ENCODE results near the gene GEMIN7.

DNA sequence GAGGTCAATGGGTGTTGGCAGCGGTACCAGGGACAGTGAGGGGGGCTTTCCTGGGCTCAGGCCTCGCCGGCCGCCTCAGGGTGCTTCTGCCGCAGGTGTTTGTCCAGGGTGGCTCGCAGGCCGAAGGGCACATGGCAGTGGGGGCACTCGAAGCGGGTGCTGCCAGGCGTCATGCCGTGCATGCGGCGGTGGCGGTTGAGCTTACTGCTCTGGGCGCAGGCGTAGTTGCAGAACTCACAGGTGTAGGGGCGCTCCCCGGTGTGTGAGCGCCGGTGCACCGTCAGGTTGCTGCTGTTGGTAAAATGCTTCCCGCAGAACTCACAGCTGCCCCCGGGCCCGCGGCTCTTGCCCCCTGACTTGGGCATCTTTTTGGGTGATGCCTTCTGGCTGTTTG lies 7.5 kb upstream of the GEMIN7 start:
- TF ChIP-seq, protein P1, sequence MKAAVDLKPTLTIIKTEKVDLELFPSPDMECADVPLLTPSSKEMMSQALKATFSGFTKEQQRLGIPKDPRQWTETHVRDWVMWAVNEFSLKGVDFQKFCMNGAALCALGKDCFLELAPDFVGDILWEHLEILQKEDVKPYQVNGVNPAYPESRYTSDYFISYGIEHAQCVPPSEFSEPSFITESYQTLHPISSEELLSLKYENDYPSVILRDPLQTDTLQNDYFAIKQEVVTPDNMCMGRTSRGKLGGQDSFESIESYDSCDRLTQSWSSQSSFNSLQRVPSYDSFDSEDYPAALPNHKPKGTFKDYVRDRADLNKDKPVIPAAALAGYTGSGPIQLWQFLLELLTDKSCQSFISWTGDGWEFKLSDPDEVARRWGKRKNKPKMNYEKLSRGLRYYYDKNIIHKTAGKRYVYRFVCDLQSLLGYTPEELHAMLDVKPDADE (CRISPR knock-in tag; IDR thresholded peaks at IDR 0.05), result no peak
- no peak for TF ChIP-seq CHD2 (IDR thresholded peaks at IDR 0.05; ENCODE audit: low read depth, low read length)
- TF ChIP-seq JUNB (CRISPR knock-in tag; IDR thresholded peaks at IDR 0.05; ENCODE audit: borderline replicate concordance), result no peak
- TF ChIP-seq FOXK2 (IDR thresholded peaks at IDR 0.05), result no peak
- TF ChIP-seq CREB1 (IDR thresholded peaks at IDR 0.05), result no peak
- no peak for TF ChIP-seq CREB1 (CRISPR knock-in tag; IDR thresholded peaks at IDR 0.05)
- TF ChIP-seq CTCF (CRISPR knock-in tag; IDR thresholded peaks at IDR 0.05), result no peak
- TF ChIP-seq PTBP1 (IDR thresholded peaks at IDR 0.05; ENCODE audit: low read depth, low read length, poor library complexity, severe bottlenecking), result no peak
- TF ChIP-seq KDM5A (IDR thresholded peaks at IDR 0.05; ENCODE audit: borderline replicate concordance, low read length), result no peak
- TF ChIP-seq ZNF704 (CRISPR knock-in tag; IDR thresholded peaks at IDR 0.05; ENCODE audit: borderline replicate concordance), result no peak
- no peak for TF ChIP-seq ZNF766 (CRISPR knock-in tag; IDR thresholded peaks at IDR 0.05; ENCODE audit: borderline replicate concordance)
- TF ChIP-seq ZNF572 (CRISPR knock-in tag; IDR thresholded peaks at IDR 0.05), result no peak
- TF ChIP-seq ZC3H13 (CRISPR knock-in tag; IDR thresholded peaks at IDR 0.05), result no peak
